ENCODE measurements around the gene TMEM59L. TPM values are rescaled to one million over a fixed set of nuclear protein-coding genes. Genes with fewer than 3 reads are reported as not detected.

TMEM59L gene
- total and polyA plus RNA-seq, 2 of the 4 experiments (the other 2 are of a cell fraction): under 0.01 to 5.9 TPM

DNA sequence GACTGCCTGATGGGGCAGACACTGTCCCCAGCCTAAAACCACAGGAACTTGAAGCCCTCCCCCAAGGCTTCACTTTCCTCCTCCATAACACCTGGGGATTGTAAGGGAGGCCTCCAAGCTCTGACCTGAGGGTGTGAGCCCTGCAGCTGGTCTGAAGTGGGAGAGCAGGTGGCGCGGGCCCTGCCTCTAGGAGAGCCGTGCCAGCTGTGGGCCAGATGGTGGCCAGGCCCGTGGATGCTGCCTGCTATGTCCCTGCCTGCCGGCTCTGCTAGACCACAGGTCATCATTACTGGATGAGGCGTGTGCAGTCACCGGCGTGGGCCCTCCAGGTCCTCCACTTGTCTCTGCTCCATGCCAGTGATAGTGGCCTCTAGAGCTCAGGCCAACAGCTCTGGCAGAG lies 20.7 kb downstream of the TMEM59L start:
- no peak overlapping the region for H4K91ac ChIP-seq (ENCODE audit: insufficient read depth, low read depth, low read length)
- no peak overlapping the region for H2BK120ac ChIP-seq (ENCODE audit: low read depth, low read length)
- H2BK20ac ChIP-seq (ENCODE audit: low read depth, low read length): no peak overlapping the region
- no peak overlapping the region for H2BK15ac ChIP-seq (ENCODE audit: low read depth, low read length)
- H3K4me1 ChIP-seq (ENCODE audit: control insufficient read depth, insufficient read depth, low read length): peaks cover 7% of the 10 kb centered on the region
- no peak overlapping the region for H3K14ac ChIP-seq (replicated peaks; ENCODE audit: low read depth, low read length)
- no peak overlapping the region for H2AK5ac ChIP-seq (ENCODE audit: low read depth, low read length)
- H3K27ac ChIP-seq (ENCODE audit: insufficient read depth, low read length): no peak overlapping the region
- H3K27me3 ChIP-seq (ENCODE audit: control insufficient read depth, insufficient read depth, low read length): peaks cover 5% of the 10 kb centered on the region; the same call in 1 of the 2 replicates
- TF ChIP-seq RAD21 (IDR thresholded peaks at IDR 0.05; ENCODE audit: low read length): no peak
- no peak for TF ChIP-seq NFE2L2 (IDR thresholded peaks at IDR 0.05; ENCODE audit: low read depth, low read length)
- no peak for TF ChIP-seq MXI1 (IDR thresholded peaks at IDR 0.05; ENCODE audit: borderline replicate concordance, low read depth, low read length)
- TF ChIP-seq CEBPB (IDR thresholded peaks at IDR 0.05; ENCODE audit: low read depth, low read length): no peak
- no peak for TF ChIP-seq FOS (IDR thresholded peaks at IDR 0.05; ENCODE audit: low read depth, low read length)
- TF ChIP-seq CHD1 (IDR thresholded peaks at IDR 0.05; ENCODE audit: low read depth, low read length): no peak
- no peak for TF ChIP-seq BHLHE40 (IDR thresholded peaks at IDR 0.05; ENCODE audit: low read depth, low read length)
- no peak for TF ChIP-seq RFX5 (IDR thresholded peaks at IDR 0.05; ENCODE audit: low read depth, low read length)
- no peak for TF ChIP-seq MAZ (IDR thresholded peaks at IDR 0.05; ENCODE audit: borderline replicate concordance, low read depth, low read length)
- TF ChIP-seq, protein P1, sequence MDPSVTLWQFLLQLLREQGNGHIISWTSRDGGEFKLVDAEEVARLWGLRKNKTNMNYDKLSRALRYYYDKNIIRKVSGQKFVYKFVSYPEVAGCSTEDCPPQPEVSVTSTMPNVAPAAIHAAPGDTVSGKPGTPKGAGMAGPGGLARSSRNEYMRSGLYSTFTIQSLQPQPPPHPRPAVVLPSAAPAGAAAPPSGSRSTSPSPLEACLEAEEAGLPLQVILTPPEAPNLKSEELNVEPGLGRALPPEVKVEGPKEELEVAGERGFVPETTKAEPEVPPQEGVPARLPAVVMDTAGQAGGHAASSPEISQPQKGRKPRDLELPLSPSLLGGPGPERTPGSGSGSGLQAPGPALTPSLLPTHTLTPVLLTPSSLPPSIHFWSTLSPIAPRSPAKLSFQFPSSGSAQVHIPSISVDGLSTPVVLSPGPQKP (IDR thresholded peaks at IDR 0.05; ENCODE audit: borderline replicate concordance, low read depth, low read length): no peak
- no peak for TF ChIP-seq POLR2A (IDR thresholded peaks at IDR 0.05; ENCODE audit: low read depth, low read length)
- no peak for TF ChIP-seq SMC3 (IDR thresholded peaks at IDR 0.05; ENCODE audit: low read depth, low read length)
- ATAC-seq (ENCODE audit: low read depth) (no peak), DNase-seq (no peak)
- no TSS peak for BruUV-seq (replicated peaks)
- H3K4ac ChIP-seq (ENCODE audit: low read depth, low read length): no peak overlapping the region
- no peak overlapping the region for H3K56ac ChIP-seq (ENCODE audit: extremely low read depth, insufficient read depth, low read length)
- no peak overlapping the region for H4K8ac ChIP-seq (ENCODE audit: low read depth in 2 of 2, low read length in 2 of 2)
- no peak overlapping the region for H2BK5ac ChIP-seq (ENCODE audit: low read depth, low read length, poor library complexity, severe bottlenecking)
- H3K18ac ChIP-seq (ENCODE audit: low read depth, low read length): no peak overlapping the region
- H3K23ac ChIP-seq (ENCODE audit: low read depth, low read length): no peak overlapping the region
- dilution Hi-C loops (cut with HindIII; ENCODE audit: low sequenced_read_pairs, unreplicated experiment) (no loop called here), intact Hi-C loops (cut with micrococcal nuclease) (no loop called here), in situ Hi-C loops (cut with MboI; ENCODE audit: low sequenced_read_pairs) (no loop called here)
- WGBS, 2 experiments (ENCODE audit: extremely low coverage in 2 of 2, insufficient read length in 1 of 2): 68% methylated on average over 8 of the region's 8 CpGs; no CpG with 5 or more reads in 1 of the 2 experiments
- H3K9me3 ChIP-seq (ENCODE audit: control insufficient read depth, insufficient read depth, low read length): no peaks in the 10 kb centered on the region
- CTCF ChIA-PET: no interaction called here
- POLR2A ChIA-PET (ENCODE audit: unreplicated experiment): no interaction called here
- no peak overlapping the region for H2AFZ ChIP-seq (replicated peaks; ENCODE audit: low read length, poor library complexity)
- no peak overlapping the region for H3K9ac ChIP-seq (ENCODE audit: low read depth, low read length)
- H4K5ac ChIP-seq (ENCODE audit: low read depth, low read length): no peak overlapping the region
- no peaks in the 10 kb centered on the region for H4K20me1 ChIP-seq (ENCODE audit: insufficient read depth, low read length)
- peaks cover 10 to 19% of the 10 kb centered on the region in 2 experiments for H3K79me1 ChIP-seq (ENCODE audit: low read depth in 1 of 2, low read length in 2 of 2)
- H3K4me2 ChIP-seq (ENCODE audit: low read depth, low read length): no peak overlapping the region
- H3K9me1 ChIP-seq (ENCODE audit: insufficient read depth, low read length): peaks cover 11% of the 10 kb centered on the region; the same call in 1 of the 2 replicates
- H2AK9ac ChIP-seq (replicated peaks; ENCODE audit: low read depth, low read length, poor library complexity): no peak overlapping the region
- no peak overlapping the region for H3K4me3 ChIP-seq (ENCODE audit: insufficient read depth, low read depth, low read length)
- no peaks in the 10 kb centered on the region for H3K36me3 ChIP-seq (ENCODE audit: control insufficient read depth, insufficient read depth, low read length)

Data from IMR-90 (cell line).